WTC11 (cell line): Measurements from ENCODE around the gene CNTLN.

Experiments
- TF ChIP-seq, protein P1 (sequence below): fragments of 250-450 bp; sonication (Bioruptor Pico); IDR thresholded peaks from 2 replicates; pipeline ENCODE4 v1.9.0; 2021; ENCODE audit warnings: moderate library complexity, mild to moderate bottlenecking, inconsistent platforms, borderline replicate concordance
- TF ChIP-seq, protein P2 (sequence below): fragments of 200-600 bp; IDR thresholded peaks from 2 replicates; pipeline ENCODE4 v1.8.0; 2022; ENCODE audit warnings: antibody characterized with exemption

DNA sequence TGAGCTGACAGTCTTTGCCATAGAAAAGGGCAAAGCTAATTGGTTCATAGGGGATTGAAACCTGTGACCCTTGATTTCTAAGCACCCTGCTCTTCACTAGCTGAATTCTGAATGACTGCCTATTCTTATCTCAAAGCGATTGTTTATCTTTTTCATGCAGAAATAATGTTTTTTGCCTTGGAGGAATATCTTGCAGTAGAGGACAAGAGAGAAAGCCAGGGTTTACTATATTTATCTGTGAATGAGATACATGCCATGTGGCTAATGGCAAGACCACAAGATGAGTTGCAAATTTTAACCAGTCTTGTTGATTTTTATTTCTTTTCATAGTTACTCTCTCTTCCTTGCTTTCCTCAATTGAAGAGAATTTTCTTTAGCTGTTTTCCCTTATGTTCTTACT, 185.0 kb downstream of the CNTLN start:
- TF ChIP-seq, protein P1, sequence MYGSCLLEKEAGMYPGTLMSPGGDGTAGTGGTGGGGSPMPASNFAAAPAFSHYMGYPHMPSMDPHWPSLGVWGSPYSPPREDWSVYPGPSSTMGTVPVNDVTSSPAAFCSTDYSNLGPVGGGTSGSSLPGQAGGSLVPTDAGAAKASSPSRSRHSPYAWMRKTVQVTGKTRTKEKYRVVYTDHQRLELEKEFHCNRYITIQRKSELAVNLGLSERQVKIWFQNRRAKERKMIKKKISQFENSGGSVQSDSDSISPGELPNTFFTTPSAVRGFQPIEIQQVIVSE (CRISPR knock-in tag), result no peak
- TF ChIP-seq, protein P2, sequence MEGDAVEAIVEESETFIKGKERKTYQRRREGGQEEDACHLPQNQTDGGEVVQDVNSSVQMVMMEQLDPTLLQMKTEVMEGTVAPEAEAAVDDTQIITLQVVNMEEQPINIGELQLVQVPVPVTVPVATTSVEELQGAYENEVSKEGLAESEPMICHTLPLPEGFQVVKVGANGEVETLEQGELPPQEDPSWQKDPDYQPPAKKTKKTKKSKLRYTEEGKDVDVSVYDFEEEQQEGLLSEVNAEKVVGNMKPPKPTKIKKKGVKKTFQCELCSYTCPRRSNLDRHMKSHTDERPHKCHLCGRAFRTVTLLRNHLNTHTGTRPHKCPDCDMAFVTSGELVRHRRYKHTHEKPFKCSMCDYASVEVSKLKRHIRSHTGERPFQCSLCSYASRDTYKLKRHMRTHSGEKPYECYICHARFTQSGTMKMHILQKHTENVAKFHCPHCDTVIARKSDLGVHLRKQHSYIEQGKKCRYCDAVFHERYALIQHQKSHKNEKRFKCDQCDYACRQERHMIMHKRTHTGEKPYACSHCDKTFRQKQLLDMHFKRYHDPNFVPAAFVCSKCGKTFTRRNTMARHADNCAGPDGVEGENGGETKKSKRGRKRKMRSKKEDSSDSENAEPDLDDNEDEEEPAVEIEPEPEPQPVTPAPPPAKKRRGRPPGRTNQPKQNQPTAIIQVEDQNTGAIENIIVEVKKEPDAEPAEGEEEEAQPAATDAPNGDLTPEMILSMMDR, result no peak
